RWPE2 (cell line): ENCODE results near the gene KCNQ2.

ENCODE experiments used
- ATAC-seq: fragments of 200-7000 bp; cut with Tn5 transposase; 3 replicates; pipeline ENCODE4 v1.9.1; 2021; ENCODE audit warnings: low read depth
- DNase-seq: peaks from one replicate; pipeline ENCODE4 v3.0.0-alpha.2; 2020; ENCODE audit warnings: low spot score
- H3K27ac ChIP-seq: fragments of 450-650 bp; 2 replicates; pipeline ENCODE4 v1.5.1; 2017; ENCODE audit warnings: mild to moderate bottlenecking; ENCODE audit not compliant: poor library complexity, severe bottlenecking
- H3K27me3 ChIP-seq: fragments of 250-450 bp; sonication (Bioruptor Pico); 2 replicates; pipeline ENCODE4 v1.5.1; 2021; ENCODE audit warnings: mild to moderate bottlenecking, moderate library complexity; ENCODE audit not compliant: insufficient read depth, poor library complexity, severe bottlenecking
- H3K36me3 ChIP-seq: fragments of 250-450 bp; sonication (Bioruptor Pico); 2 replicates; pipeline ENCODE4 v1.5.1; 2020; ENCODE audit warnings: low read depth, mild to moderate bottlenecking, moderate library complexity
- H3K4me1 ChIP-seq: fragments of 250-450 bp; sonication (Bioruptor Pico); 2 replicates; pipeline ENCODE4 v1.5.1; 2021; ENCODE audit warnings: mild to moderate bottlenecking, moderate library complexity; ENCODE audit not compliant: insufficient read depth, poor library complexity, severe bottlenecking
- H3K4me3 ChIP-seq: fragments of 250-450 bp; sonication (Bioruptor Pico); 2 replicates; pipeline ENCODE4 v1.5.1; 2021; ENCODE audit warnings: mild to moderate bottlenecking, moderate library complexity; ENCODE audit not compliant: severe bottlenecking
- H3K9me3 ChIP-seq: fragments of 250-450 bp; sonication (Bioruptor Pico); 2 replicates; pipeline ENCODE4 v1.5.1; 2021; ENCODE audit warnings: mild to moderate bottlenecking, moderate library complexity; ENCODE audit not compliant: severe bottlenecking
- TF ChIP-seq, protein P1 (sequence below): fragments of 450-650 bp; IDR thresholded peaks from one replicate; pipeline ENCODE4 v1.5.1; 2017; ENCODE audit warnings: mild to moderate bottlenecking, moderate library complexity; ENCODE audit not compliant: poor library complexity, severe bottlenecking

The KCNQ2 gene

DNA sequence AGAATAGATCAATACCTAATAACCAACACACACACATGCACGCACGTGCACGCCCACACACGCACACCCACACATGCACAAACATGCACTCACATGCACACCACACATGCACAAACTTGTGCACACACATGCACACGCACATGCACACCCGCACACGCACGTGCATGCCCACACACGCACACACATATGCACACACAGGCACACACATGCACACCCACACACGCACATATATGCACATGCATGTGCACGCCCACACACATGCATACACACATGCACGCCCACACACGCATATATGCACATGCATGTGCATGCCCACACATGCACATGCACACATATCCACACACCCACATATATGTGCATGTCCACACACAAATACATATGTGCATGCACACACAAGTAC, 85.1 kb downstream of the KCNQ2 start:
- Histone ChIP-seq H3K9me3 (peaks cover 26% of the 10 kb centered on the region), H3K36me3 (no peaks in the 10 kb centered on the region), H3K4me3 (no peak overlapping the region), H3K27me3 (peaks cover 13% of the 10 kb centered on the region), H3K4me1 (no peaks in the 10 kb centered on the region), H3K27ac (no peak overlapping the region)
- TF ChIP-seq, protein P1, sequence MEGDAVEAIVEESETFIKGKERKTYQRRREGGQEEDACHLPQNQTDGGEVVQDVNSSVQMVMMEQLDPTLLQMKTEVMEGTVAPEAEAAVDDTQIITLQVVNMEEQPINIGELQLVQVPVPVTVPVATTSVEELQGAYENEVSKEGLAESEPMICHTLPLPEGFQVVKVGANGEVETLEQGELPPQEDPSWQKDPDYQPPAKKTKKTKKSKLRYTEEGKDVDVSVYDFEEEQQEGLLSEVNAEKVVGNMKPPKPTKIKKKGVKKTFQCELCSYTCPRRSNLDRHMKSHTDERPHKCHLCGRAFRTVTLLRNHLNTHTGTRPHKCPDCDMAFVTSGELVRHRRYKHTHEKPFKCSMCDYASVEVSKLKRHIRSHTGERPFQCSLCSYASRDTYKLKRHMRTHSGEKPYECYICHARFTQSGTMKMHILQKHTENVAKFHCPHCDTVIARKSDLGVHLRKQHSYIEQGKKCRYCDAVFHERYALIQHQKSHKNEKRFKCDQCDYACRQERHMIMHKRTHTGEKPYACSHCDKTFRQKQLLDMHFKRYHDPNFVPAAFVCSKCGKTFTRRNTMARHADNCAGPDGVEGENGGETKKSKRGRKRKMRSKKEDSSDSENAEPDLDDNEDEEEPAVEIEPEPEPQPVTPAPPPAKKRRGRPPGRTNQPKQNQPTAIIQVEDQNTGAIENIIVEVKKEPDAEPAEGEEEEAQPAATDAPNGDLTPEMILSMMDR = no peak
- ATAC-seq = no peak
- no peak for DNase-seq

DNA sequence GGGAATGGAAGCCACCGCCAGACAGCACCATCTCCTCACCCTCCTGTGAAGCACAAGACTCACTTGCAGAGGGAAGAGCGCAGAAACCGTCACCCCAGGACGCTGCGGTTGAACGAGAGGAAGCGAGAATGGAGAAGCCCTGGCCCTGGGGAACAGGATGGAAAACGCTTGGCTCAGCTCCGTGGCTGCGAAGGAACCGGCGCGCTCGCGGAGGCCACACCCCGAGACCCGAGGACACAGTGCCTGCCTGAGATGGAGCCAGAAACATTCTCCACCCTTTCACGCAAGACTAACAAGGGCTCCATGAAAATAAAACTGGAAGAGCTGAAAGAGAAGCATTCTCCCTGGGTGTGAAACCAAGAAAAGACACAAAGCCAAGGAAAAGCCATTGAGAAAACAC, 86.0 kb downstream of the KCNQ2 start:
- H3K4me3 ChIP-seq = no peak overlapping the region
- ATAC-seq (no peak), DNase-seq (no peak)
- H3K4me1 ChIP-seq = no peaks in the 10 kb centered on the region
- no peaks in the 10 kb centered on the region for H3K36me3 ChIP-seq
- TF ChIP-seq, protein P1 = no peak
- H3K27me3 ChIP-seq = peaks cover 14% of the 10 kb centered on the region
- H3K27ac ChIP-seq = no peak overlapping the region
- H3K9me3 ChIP-seq = peaks cover 26% of the 10 kb centered on the region

DNA sequence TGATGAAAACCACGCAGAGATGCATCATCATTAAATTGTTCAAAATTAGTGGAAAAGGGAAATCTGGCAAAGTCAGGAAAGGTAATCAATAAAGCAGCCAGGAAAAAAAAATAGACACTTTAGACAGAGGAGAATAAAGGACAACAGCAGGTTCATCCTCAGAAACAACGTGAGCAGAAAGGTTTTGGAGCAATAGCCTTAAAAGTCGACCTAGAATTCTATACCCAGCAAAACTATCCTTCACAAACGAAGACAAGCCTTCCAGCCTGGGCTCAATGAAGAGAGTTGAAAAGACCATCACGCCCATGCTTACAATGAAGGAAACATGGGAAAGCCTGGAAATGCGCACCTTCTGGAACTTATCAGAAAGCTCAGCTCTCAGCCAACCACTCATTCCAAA, 86.6 kb downstream of the KCNQ2 start:
- TF ChIP-seq, protein P1 = no peak
- no peaks in the 10 kb centered on the region for H3K36me3 ChIP-seq
- H3K27me3 ChIP-seq = peaks cover 21% of the 10 kb centered on the region
- ATAC-seq (no peak), DNase-seq (no peak)
- H3K4me3 ChIP-seq = no peak overlapping the region
- no peak overlapping the region for H3K27ac ChIP-seq
- H3K9me3 ChIP-seq = peaks cover 26% of the 10 kb centered on the region
- no peaks in the 10 kb centered on the region for H3K4me1 ChIP-seq

DNA sequence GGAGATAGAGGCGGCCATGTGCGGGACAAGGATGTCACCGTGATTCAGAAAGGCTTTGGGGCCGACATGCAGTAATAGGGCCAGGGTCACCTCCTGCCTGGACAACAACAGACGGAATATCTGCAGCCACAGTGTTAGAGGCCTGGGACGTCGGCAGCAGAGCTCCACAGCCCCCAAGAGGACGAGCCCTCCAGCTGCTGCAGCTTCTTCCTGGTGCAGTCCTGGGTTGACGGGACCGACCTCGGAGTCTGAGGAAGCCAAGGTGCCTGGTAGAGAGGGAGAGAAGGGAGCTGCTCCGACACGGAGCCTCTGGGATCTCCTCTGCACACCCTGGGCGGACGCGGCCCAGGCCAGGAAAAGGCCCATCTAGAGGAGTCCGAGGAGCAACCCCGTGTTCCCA, 88.1 kb downstream of the KCNQ2 start:
- DNase-seq = no peak
- no peak overlapping the region for H3K27ac ChIP-seq
- TF ChIP-seq, protein P1 = no peak

DNA sequence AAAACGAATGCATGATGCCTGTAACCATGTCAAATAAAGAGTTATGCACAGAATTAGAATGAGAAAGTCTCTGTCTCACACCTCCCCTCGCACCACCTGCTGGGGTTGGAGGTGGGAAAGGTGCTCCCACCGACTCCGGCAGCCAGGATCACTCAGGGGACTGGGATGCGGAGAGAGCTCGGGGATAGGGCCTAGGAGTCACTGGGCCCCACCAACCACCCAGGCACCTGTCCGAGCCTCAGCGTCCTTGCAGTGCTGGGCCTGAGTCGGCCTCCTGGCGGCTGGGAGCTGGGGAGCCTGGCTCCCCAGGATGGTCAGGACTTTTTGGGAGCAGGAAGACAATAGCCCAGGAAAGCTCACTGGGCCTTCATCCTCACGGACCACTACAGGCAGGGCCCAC, 88.9 kb downstream of the KCNQ2 start:
- H3K4me3 ChIP-seq = no peak overlapping the region
- H3K36me3 ChIP-seq = no peaks in the 10 kb centered on the region
- no peak overlapping the region for H3K27ac ChIP-seq
- DNase-seq = no peak
- TF ChIP-seq, protein P1 = no peak
- no peak for ATAC-seq
- H3K27me3 ChIP-seq = peaks cover 17% of the 10 kb centered on the region
- no peaks in the 10 kb centered on the region for H3K4me1 ChIP-seq
- peaks cover 21% of the 10 kb centered on the region for H3K9me3 ChIP-seq

More for the DNA sequence above, 88.1 kb downstream of the KCNQ2 start:
- Histone ChIP-seq H3K36me3 (no peaks in the 10 kb centered on the region), H3K4me1 (no peaks in the 10 kb centered on the region), H3K27me3 (peaks cover 21% of the 10 kb centered on the region), H3K4me3 (no peak overlapping the region), H3K9me3 (peaks cover 21% of the 10 kb centered on the region)
- ATAC-seq = no peak
